HepG2 (cell line): Measurements from ENCODE around the gene DNAJC8.

ENCODE experiments used
- AFF4 ChIP-seq: sonication (generic); formaldehyde crosslinking; IDR thresholded peaks from 2 replicates; pipeline ENCODE4 v1.4.0; 2020; ENCODE audit warnings: missing genetic modification reagents
- BHLHE40 ChIP-seq: IDR thresholded peaks from 2 replicates; pipeline ENCODE4 v1.6.1; 2011; ENCODE audit warnings: low read length, improper control_type of control experiment
- CHD2 ChIP-seq: IDR thresholded peaks from 2 replicates; pipeline ENCODE4 v1.6.1; 2011; ENCODE audit warnings: low read depth, low read length, improper control_type of control experiment
- JUNB ChIP-seq: sonication (generic); formaldehyde crosslinking; IDR thresholded peaks from 2 replicates; pipeline ENCODE4 v1.8.0; 2022; ENCODE audit warnings: missing genetic modification reagents, mild to moderate bottlenecking, borderline replicate concordance
- POLR2A ChIP-seq, 2 experiments: IDR thresholded peaks; 2 replicates each; pipeline ENCODE4 v1.6.1; 2011; ENCODE audit warnings: low read depth in 2 of 2, low read length in 2 of 2, mild to moderate bottlenecking in 1 of 2, moderate library complexity in 1 of 2; ENCODE audit not compliant: insufficient read depth in 1 of 2

DNA sequence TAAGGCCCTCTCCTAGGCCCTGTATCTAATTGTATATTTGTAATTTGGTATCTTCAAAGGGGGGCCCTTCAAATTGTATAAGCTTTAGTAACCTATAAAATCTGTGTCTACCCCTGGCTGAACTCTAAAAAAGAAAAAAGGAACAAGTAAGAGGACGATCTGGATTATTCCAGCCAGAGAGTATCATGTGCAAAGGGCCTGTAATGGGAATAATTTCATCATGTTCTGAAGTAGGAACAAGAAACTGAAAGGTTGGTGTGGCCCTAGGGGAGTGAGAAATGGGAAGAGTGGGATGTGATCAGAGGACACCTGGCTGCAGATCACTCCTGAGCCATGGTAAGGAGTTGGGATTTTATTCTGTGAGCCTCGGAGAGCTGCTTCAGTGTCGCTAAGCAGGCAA is 71.1 kb downstream of the DNAJC8 start:
- no peak for TF ChIP-seq POLR2A (IDR thresholded peaks at IDR 0.05; ENCODE audit: insufficient read depth in 1 of 2, low read depth in 2 of 2, low read length in 2 of 2)
- TF ChIP-seq JUNB (CRISPR knock-in tag), result no peak
- TF ChIP-seq BHLHE40, result no peak
- no peak for TF ChIP-seq AFF4 (CRISPR knock-in tag)
- no peak for TF ChIP-seq CHD2
